Smooth muscle cell (in vitro differentiated cells): ENCODE data around the gene PBOV1. TPM values are rescaled to one million over a fixed set of nuclear protein-coding genes. Genes with fewer than 3 reads are reported as not detected.

Experiments
- DNase-seq: peaks from one replicate; lab custom pipeline; 2025; ENCODE audit not compliant: unreplicated experiment; lab: John Stamatoyannopoulos, UW
- H2AFZ ChIP-seq: fragments of 200-600 bp; sonication (generic); 2 replicates; pipeline ENCODE4 v1.6.0; 2016; ENCODE audit warnings: antibody characterized with exemption, low read depth, mild to moderate bottlenecking
- H3F3A ChIP-seq: fragments of 200-600 bp; sonication (generic); 2 replicates; pipeline ENCODE4 v1.6.0; 2017; ENCODE audit warnings: antibody characterized with exemption, low read depth
- H3K27ac ChIP-seq: fragments of 200-600 bp; sonication (generic); 2 replicates; pipeline ENCODE4 v1.5.1; 2016; ENCODE audit warnings: low read depth, mild to moderate bottlenecking
- H3K27me3 ChIP-seq: fragments of 200-600 bp; sonication (generic); 2 replicates; pipeline ENCODE4 v1.6.1; 2016; ENCODE audit warnings: low read depth, mild to moderate bottlenecking
- H3K36me3 ChIP-seq: fragments of 200-600 bp; sonication (generic); 2 replicates; pipeline ENCODE4 v1.5.1; 2016; ENCODE audit warnings: low read depth
- H3K4me1 ChIP-seq: fragments of 200-600 bp; sonication (generic); 2 replicates; pipeline ENCODE4 v1.5.1; 2016; ENCODE audit warnings: low read depth
- H3K4me2 ChIP-seq: fragments of 200-600 bp; sonication (generic); 2 replicates; pipeline ENCODE4 v1.6.0; 2016; ENCODE audit warnings: mild to moderate bottlenecking
- H3K4me3 ChIP-seq: fragments of 200-600 bp; sonication (generic); 2 replicates; pipeline ENCODE4 v1.5.1; 2016; ENCODE audit warnings: mild to moderate bottlenecking
- H3K79me2 ChIP-seq: fragments of 200-600 bp; sonication (generic); 2 replicates; pipeline ENCODE4 v1.6.0; 2016; ENCODE audit warnings: low read depth, mild to moderate bottlenecking
- H3K9ac ChIP-seq: fragments of 200-600 bp; sonication (generic); 2 replicates; pipeline ENCODE4 v1.6.0; 2016; ENCODE audit warnings: low read depth
- H3K9me3 ChIP-seq: fragments of 200-600 bp; sonication (generic); replicated peaks from 2 replicates; pipeline ENCODE4 v1.5.1; 2016; ENCODE audit warnings: low read depth
- H4K20me1 ChIP-seq: fragments of 200-600 bp; sonication (generic); 2 replicates; pipeline ENCODE4 v1.6.0; 2016; ENCODE audit warnings: low read depth
- WGBS: methylation state at CpG from one replicate; pipeline ENCODE4 v1.1.7; 2016; ENCODE audit warnings: low lambda C conversion rate; 5-methylcytosine and 5-hydroxymethylcytosine counted together
- polyA plus RNA-seq: library from polyadenylated mRNA; unstranded; fragments of >200 nt; fragmentation: Nextera tagmentation; extraction: Ambion mirVana; gene quantifications from 2 replicates; pipeline ENCODE4 v1.2.1, GENCODE V29; 2016
- total RNA-seq: library from RNA; depleted of rRNA; stranded (reverse); fragments of >200 nt; gene quantifications from 2 replicates; pipeline ENCODE4 v1.2.3, GENCODE V29; 2014
- TF ChIP-seq, protein P1 (sequence below): fragments of 200-600 bp; sonication (generic); IDR thresholded peaks from 2 replicates; pipeline ENCODE4 v1.5.1; 2017; ENCODE audit warnings: borderline replicate concordance, mild to moderate bottlenecking, antibody characterized with exemption; ENCODE audit not compliant: insufficient read depth, poor library complexity, severe bottlenecking

Gene PBOV1
- total and polyA plus RNA-seq, 2 experiments from 2014 or later: not detected

DNA sequence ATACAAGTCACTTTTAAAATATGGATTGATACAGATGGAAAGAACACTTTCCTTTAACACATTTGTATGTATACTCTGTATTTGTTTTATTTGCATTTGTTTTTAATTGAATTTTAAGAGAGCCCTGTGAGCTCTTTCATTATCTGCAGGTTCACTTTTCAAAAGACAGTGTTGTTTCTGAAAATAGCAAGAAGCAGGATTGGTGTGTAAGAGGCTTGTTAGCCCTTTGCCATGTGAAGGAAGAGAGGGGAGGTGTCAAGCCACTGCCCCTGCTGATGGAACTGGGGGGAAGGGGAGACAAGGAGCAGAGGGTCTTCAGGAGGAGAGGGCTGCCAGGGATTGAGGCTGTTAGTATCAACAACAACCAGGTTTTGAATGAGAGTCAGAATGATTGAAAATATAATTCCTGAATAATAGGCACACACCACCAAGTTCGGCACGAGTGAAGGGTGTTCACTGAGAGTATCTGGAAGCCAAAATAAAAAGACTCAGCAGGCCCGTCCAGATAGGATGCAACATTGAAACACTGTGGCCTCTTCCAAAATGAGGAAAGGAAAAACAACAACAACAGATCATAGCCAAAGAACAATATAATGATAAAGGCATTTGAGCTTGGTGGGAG, 12.6 kb upstream of the PBOV1 start:
- WGBS: 88% methylated on average over 3 of the region's 3 CpGs
- H3K4me3 ChIP-seq: no peak overlapping the region
- no peaks in the 10 kb centered on the region for H3K36me3 ChIP-seq
- H3K4me1 ChIP-seq: no peaks in the 10 kb centered on the region
- H2AFZ ChIP-seq: no peak overlapping the region
- H3K79me2 ChIP-seq: no peaks in the 10 kb centered on the region
- TF ChIP-seq, protein P1, sequence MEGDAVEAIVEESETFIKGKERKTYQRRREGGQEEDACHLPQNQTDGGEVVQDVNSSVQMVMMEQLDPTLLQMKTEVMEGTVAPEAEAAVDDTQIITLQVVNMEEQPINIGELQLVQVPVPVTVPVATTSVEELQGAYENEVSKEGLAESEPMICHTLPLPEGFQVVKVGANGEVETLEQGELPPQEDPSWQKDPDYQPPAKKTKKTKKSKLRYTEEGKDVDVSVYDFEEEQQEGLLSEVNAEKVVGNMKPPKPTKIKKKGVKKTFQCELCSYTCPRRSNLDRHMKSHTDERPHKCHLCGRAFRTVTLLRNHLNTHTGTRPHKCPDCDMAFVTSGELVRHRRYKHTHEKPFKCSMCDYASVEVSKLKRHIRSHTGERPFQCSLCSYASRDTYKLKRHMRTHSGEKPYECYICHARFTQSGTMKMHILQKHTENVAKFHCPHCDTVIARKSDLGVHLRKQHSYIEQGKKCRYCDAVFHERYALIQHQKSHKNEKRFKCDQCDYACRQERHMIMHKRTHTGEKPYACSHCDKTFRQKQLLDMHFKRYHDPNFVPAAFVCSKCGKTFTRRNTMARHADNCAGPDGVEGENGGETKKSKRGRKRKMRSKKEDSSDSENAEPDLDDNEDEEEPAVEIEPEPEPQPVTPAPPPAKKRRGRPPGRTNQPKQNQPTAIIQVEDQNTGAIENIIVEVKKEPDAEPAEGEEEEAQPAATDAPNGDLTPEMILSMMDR: no peak
- no peak overlapping the region for H3K4me2 ChIP-seq
- H3K27ac ChIP-seq: no peak overlapping the region
- H3K9ac ChIP-seq: no peak overlapping the region
- H3K27me3 ChIP-seq: no peaks in the 10 kb centered on the region
- H3F3A ChIP-seq: no peaks in the 10 kb centered on the region
- DNase-seq: no peak
- no peaks in the 10 kb centered on the region for H4K20me1 ChIP-seq
- no peaks in the 10 kb centered on the region for H3K9me3 ChIP-seq

DNA sequence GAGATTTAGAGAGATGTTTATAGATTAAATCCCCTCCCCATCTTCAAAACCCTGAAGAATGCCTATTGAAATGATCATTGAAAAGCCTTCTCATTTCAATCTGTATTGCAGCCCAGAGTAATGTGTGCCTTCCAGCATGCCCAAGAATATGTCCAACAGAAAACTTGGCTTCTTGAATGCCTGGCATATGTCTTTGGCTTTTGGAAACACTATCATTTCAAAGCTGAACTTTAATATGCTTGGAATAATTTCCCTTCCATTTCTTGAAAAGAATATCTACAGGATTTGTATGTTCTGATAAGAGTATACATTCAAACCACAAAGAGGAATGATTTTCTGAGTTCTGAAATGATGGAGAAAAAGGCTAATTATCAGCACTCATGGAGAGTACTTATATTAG, 11.9 kb upstream of the PBOV1 start:
- Histone ChIP-seq H3K79me2 (no peaks in the 10 kb centered on the region), H2AFZ (no peak overlapping the region), H3F3A (no peaks in the 10 kb centered on the region), H3K4me1 (no peaks in the 10 kb centered on the region), H3K9ac (no peak overlapping the region), H4K20me1 (no peaks in the 10 kb centered on the region), H3K27ac (no peak overlapping the region), H3K4me3 (no peak overlapping the region), H3K36me3 (no peaks in the 10 kb centered on the region), H3K4me2 (no peak overlapping the region), H3K9me3 (no peaks in the 10 kb centered on the region), H3K27me3 (no peaks in the 10 kb centered on the region)
- no peak for DNase-seq
- TF ChIP-seq, protein P1: no peak

DNA sequence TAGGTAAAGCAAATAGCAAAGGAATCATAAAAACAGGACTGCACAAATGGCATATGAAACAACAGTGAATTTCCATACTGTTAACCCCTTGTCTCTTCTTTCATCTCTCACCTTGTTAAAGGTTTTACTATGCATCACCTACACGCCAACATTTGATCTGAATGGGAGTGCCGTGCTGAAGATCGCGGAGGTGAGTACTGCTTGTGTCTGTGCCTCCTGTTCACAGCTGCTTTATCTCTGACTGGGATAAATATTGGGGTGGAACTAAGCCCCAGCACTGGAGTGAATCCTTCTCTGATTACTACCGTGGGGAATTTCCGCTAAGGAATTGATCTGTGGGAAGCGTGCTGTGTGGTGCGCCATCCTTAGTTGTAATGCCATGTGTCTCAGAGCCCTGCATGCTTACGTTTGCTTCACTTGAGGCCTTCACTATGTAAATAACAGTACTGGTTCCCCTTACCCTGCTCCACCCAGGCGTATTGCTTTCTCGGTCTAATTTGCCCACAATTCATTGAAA, 11.4 kb upstream of the PBOV1 start:
- TF ChIP-seq, protein P1: no peak
- H3K4me1 ChIP-seq: no peaks in the 10 kb centered on the region
- WGBS: 91% methylated on average over 11 of the region's 11 CpGs
- no peak overlapping the region for H2AFZ ChIP-seq
- no peak overlapping the region for H3K4me3 ChIP-seq
- H3K27me3 ChIP-seq: no peaks in the 10 kb centered on the region
- no peak overlapping the region for H3K9ac ChIP-seq
- no peaks in the 10 kb centered on the region for H3K9me3 ChIP-seq
- H3K27ac ChIP-seq: no peak overlapping the region
- H3K4me2 ChIP-seq: no peak overlapping the region
- H3K36me3 ChIP-seq: no peaks in the 10 kb centered on the region
- no peaks in the 10 kb centered on the region for H4K20me1 ChIP-seq
- DNase-seq: no peak
- H3F3A ChIP-seq: no peaks in the 10 kb centered on the region
- H3K79me2 ChIP-seq: no peaks in the 10 kb centered on the region

DNA sequence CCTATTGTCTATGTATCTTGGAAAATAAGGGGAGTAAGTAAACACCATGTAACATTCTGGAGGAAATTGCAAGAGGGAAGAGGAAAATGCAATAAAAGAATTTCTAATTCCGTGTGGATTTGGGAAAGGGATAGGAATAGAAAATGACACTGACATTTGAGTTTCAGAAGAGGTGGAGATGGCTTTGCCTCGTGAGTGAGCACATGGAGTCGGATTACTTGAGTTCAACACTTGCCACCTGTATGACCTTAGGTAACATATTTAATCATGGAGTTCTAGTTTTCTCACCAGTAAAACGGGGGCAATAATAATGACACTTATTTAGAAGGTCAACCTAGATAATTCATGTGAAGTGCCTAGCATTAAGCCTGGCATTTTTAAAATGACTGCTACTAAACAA, 10.8 kb upstream of the PBOV1 start:
- no peaks in the 10 kb centered on the region for H3K4me1 ChIP-seq
- H2AFZ ChIP-seq: no peak overlapping the region
- no peaks in the 10 kb centered on the region for H4K20me1 ChIP-seq
- no peak for DNase-seq
- H3K27ac ChIP-seq: no peak overlapping the region
- 79% methylated on average over 4 of the region's 4 CpGs for WGBS
- no peaks in the 10 kb centered on the region for H3K27me3 ChIP-seq
- H3K9me3 ChIP-seq: no peaks in the 10 kb centered on the region
- TF ChIP-seq, protein P1: no peak
- no peaks in the 10 kb centered on the region for H3K36me3 ChIP-seq
- no peak overlapping the region for H3K4me3 ChIP-seq
- no peaks in the 10 kb centered on the region for H3F3A ChIP-seq
- H3K4me2 ChIP-seq: no peak overlapping the region
- H3K9ac ChIP-seq: no peak overlapping the region
- no peaks in the 10 kb centered on the region for H3K79me2 ChIP-seq
